IMR-90 (cell line): ENCODE results near the gene RAB11B.

ENCODE experiments used
- BHLHE40 ChIP-seq: fragments of 150-350 bp; IDR thresholded peaks from 2 replicates; pipeline ENCODE4 v1.6.1; 2016; ENCODE audit warnings: mild to moderate bottlenecking, low read depth, low read length
- ELK1 ChIP-seq: fragments of 150-350 bp; IDR thresholded peaks from 2 replicates; pipeline ENCODE4 v1.6.1; 2016; ENCODE audit warnings: low read depth, mild to moderate bottlenecking, low read length, moderate library complexity, borderline replicate concordance
- FOS ChIP-seq: fragments of 150-350 bp; IDR thresholded peaks from 2 replicates; pipeline ENCODE4 v1.6.1; 2016; ENCODE audit warnings: low read depth, low read length
- MAFK ChIP-seq: IDR thresholded peaks from 2 replicates; pipeline ENCODE4 v1.6.1; 2012; ENCODE audit warnings: low read depth, low read length, improper control_type of control experiment
- POLR2A ChIP-seq: IDR thresholded peaks from 2 replicates; pipeline ENCODE4 v1.6.1; 2012; ENCODE audit warnings: mild to moderate bottlenecking, low read depth, low read length
- RAD21 ChIP-seq: IDR thresholded peaks from 2 replicates; pipeline ENCODE4 v1.6.1; 2012; ENCODE audit warnings: low read length, improper control_type of control experiment
- RCOR1 ChIP-seq: IDR thresholded peaks from 2 replicates; pipeline ENCODE4 v1.6.1; 2012; ENCODE audit warnings: mild to moderate bottlenecking, low read length, improper control_type of control experiment; ENCODE audit not compliant: insufficient replicate concordance
- RFX5 ChIP-seq: IDR thresholded peaks from 2 replicates; pipeline ENCODE4 v1.8.0; 2012; ENCODE audit warnings: low read depth, mild to moderate bottlenecking, low read length, moderate library complexity
- SMC3 ChIP-seq: fragments of 150-350 bp; IDR thresholded peaks from 2 replicates; pipeline ENCODE4 v1.6.1; 2016; ENCODE audit warnings: low read depth, mild to moderate bottlenecking, antibody characterized with exemption, low read length, moderate library complexity
- TF ChIP-seq, protein P1 (sequence below): conservative IDR thresholded peaks from 2 replicates; pipeline ENCODE4 v1.5.1; 2012; ENCODE audit warnings: mild to moderate bottlenecking, low read depth, low read length, improper control_type of control experiment

GRCh38 chr19:8397271-8397670 is 7.1 kb downstream of the RAB11B start:
- TF ChIP-seq POLR2A, result no peak
- TF ChIP-seq, protein P1, sequence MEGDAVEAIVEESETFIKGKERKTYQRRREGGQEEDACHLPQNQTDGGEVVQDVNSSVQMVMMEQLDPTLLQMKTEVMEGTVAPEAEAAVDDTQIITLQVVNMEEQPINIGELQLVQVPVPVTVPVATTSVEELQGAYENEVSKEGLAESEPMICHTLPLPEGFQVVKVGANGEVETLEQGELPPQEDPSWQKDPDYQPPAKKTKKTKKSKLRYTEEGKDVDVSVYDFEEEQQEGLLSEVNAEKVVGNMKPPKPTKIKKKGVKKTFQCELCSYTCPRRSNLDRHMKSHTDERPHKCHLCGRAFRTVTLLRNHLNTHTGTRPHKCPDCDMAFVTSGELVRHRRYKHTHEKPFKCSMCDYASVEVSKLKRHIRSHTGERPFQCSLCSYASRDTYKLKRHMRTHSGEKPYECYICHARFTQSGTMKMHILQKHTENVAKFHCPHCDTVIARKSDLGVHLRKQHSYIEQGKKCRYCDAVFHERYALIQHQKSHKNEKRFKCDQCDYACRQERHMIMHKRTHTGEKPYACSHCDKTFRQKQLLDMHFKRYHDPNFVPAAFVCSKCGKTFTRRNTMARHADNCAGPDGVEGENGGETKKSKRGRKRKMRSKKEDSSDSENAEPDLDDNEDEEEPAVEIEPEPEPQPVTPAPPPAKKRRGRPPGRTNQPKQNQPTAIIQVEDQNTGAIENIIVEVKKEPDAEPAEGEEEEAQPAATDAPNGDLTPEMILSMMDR, result no peak
- TF ChIP-seq FOS, result no peak
- TF ChIP-seq ELK1, result no peak
- no peak for TF ChIP-seq MAFK
- TF ChIP-seq RFX5, result no peak
- no peak for TF ChIP-seq SMC3
- no peak for TF ChIP-seq RAD21
- TF ChIP-seq RCOR1, result no peak
- TF ChIP-seq BHLHE40, result no peak
